A172 (cell line): Measurements from ENCODE around the gene CERS4. TPM values are rescaled to one million over a fixed set of nuclear protein-coding genes. Genes with fewer than 3 reads are reported as not detected.
A peak's percentile ranks its signal among the peaks of the same experiment; 100 is the strongest.
"Not testable (repeated sequence)": the region's sequence is repeated elsewhere in the genome, so short reads cannot be mapped to it uniquely, and the experiment has no call there.

Source experiments
- DNase-seq: peaks from one replicate; pipeline ENCODE4 v3.0.0-alpha.2; 2015; ENCODE audit warnings: low spot score
- total RNA-seq: library from RNA; depleted of rRNA; stranded (reverse); fragments of >200 nt; shearing (Covaris generic); gene quantifications from 2 replicates; pipeline ENCODE4 v1.2.3, GENCODE V29; 2014

Gene CERS4
- total RNA-seq, 1 experiment from 2014 or later: 19.7 TPM

GRCh38 chr19:8243146-8243545 is 34.0 kb downstream of the CERS4 start:
- DNase-seq: no peak

GRCh38 chr19:8244442-8244841 is 35.3 kb downstream of the CERS4 start:
- DNase-seq: no peak

GRCh38 chr19:8245869-8246835 is 37.0 kb downstream of the CERS4 start:
- DNase-seq: no peak

- DNase-seq: not testable (repeated sequence)
Observed at GRCh38 chr19:8247129-8247890, 38.1 kb downstream of the CERS4 start.

- DNase-seq: no peak
Observed at GRCh38 chr19:8248348-8249328, 39.5 kb downstream of the CERS4 start.

- DNase-seq: no peak
Observed at GRCh38 chr19:8250596-8250995, 41.4 kb downstream of the CERS4 start.

GRCh38 chr19:8251025-8251472 is 41.9 kb downstream of the CERS4 start:
- no peak for DNase-seq

GRCh38 chr19:8252922-8253589 is 43.9 kb downstream of the CERS4 start:
- peak; percentile 69 for DNase-seq

GRCh38 chr19:8253678-8254077 is 44.5 kb downstream of the CERS4 start:
- DNase-seq: no peak

- no peak for DNase-seq
Observed at GRCh38 chr19:8254286-8255001, 45.3 kb downstream of the CERS4 start.

GRCh38 chr19:8255426-8256125 is 46.4 kb downstream of the CERS4 start:
- DNase-seq: no peak

GRCh38 chr19:8256276-8257051 is 47.3 kb downstream of the CERS4 start:
- DNase-seq: no peak

GRCh38 chr19:8257052-8257443 is 47.9 kb downstream of the CERS4 start:
- DNase-seq: peak; percentile 65

GRCh38 chr19:8259142-8259921 is 50.2 kb downstream of the CERS4 start:
- no peak for DNase-seq

- no peak for DNase-seq
Observed at GRCh38 chr19:8259922-8260247, 50.7 kb downstream of the CERS4 start.

GRCh38 chr19:8261347-8261746 is 52.2 kb downstream of the CERS4 start:
- no peak for DNase-seq

- DNase-seq: no peak
Observed at GRCh38 chr19:8261881-8262280, 52.7 kb downstream of the CERS4 start.

GRCh38 chr19:8262431-8262830 is 53.3 kb downstream of the CERS4 start:
- no peak for DNase-seq
